Measurements from ENCODE around the gene IL22RA2.

The IL22RA2 gene

DNA sequence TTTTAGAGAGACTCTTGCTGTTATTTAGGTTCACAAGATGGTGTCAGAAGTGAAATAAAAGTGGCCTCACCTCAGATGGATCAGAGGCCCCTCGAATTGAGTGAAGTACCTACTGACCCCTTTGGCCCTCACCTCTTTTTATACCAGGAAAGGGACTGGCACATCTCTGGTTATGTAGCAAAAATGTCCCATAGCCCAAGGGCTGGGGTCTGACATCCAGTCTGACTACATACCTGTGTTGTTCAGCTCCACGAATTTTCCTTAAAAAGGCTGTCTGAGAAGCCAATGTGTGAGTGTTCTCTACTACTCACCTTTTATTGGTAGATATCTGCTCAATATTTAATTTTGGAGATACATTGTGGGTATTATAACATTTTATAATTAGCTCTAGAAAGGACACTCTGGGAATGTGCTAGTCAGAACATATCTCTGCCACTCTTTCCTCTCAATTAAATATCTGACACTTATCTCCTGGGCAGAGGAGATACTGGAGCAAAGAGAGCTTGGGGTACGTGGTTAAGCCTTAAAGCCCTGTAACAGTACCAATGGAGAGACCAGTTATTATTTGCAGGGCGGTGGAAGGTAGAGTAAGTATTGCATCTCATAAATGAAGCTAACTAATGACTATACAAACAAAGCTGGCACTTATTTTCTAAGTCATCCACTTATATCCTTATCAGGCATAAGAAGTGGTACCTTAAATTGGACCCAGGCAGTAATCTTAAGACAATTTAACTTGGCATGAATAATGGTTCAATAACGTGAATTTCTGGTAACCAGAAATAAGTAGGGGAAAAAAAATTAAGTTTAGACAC, 20.0 kb upstream of the IL22RA2 start:
- DNase-seq = no peak

DNA sequence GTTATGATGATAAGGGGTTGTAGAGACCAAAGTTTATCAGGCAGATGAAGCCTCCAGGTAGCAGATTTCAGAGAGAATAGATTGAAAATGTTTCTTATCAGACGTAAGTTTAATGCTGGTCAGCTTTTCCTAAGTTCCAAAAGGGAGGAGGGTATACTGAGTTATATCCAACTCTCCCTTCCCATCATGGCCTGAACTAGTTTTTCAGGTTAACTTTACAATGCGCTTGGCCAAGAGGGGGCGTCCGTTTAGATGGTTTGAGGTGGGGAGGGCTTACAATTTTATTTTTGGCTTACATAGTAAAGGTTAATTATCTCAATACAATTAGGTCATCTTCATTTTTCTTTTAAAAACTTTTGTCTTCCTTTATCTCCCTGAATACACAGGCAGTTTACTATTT, 19.4 kb upstream of the IL22RA2 start:
- DNase-seq = no peak

DNA sequence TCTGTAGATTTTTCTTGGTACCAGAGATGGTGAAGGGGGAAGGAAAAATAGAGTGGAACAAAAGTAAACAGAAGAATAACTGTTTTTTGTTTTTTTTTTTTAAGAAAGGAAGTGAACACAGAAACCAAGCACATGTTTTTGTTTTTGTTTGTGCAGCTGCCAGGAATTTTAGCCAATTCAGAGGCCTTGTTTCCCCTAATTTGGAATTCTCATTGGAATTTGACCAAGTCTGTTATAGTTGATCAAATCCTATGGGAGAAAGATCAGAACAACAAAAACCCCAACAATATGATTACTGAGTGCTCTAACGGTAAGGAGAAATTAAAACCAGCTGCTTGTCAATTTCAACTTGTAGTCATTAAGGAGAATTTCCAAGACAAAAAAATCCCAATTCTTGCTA, 18.2 kb upstream of the IL22RA2 start:
- DNase-seq = no peak

DNA sequence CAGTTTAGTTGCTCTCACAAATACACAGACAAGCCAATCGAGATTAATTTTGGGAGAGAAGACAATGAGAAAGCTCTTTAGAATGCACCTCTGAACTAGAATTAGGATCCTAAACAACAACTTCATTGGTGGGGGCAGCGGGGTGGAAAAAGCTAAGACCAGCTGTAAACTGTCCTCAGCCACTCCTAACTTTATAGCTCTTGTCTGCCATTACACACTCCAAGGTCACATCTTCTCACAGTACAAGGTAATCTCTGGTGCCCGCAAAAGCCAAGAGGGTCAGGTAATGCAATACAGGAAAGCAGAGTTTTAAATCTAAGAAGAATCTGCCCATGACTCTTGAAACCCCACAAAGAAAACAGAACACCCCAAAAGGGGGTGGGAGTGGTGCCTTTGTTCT, 17.8 kb upstream of the IL22RA2 start:
- no peak for DNase-seq

DNA sequence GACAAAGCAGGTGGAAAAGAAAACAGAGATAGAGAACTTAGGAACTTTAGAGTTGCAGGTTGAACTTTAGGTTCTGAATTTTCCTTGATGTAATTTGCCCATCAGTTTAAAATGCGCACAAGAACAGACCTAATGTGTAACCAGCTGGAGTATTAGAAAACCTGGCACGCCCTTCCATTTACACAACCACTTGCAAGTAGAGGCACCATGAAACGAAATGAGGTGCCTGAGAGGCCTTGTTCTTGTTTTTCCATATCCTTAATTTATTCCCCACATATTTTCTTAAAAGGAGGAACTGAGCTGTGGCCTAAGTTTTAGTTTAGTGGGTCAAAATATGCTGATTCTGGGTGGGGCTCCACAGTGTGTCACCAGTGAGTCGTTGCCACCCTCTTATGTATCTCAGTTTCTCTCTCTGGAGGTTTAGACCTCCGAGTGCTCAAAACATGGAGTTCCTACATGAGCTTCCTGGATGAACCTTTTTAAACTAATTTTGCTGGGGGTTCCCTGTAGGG, 17.2 kb upstream of the IL22RA2 start:
- no peak for DNase-seq

DNA sequence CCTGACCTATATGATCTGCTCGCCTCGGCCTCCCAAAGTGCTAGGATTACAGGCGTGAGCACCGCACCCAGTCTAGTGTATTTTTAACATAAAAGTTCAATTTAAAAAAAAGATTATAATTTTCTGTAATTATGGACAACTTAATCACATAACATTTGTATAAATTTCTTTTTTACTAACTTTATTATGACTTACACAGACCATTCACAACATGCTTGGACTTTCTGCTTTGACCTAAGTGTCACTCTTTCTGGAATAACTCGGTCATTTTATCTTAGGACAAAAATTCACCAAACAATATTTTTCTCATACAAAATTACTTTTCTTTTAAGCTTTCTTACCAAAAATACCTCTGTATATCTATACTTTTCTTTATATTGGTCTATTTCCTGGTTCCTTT, 15.4 kb upstream of the IL22RA2 start:
- no peak for DNase-seq

DNA sequence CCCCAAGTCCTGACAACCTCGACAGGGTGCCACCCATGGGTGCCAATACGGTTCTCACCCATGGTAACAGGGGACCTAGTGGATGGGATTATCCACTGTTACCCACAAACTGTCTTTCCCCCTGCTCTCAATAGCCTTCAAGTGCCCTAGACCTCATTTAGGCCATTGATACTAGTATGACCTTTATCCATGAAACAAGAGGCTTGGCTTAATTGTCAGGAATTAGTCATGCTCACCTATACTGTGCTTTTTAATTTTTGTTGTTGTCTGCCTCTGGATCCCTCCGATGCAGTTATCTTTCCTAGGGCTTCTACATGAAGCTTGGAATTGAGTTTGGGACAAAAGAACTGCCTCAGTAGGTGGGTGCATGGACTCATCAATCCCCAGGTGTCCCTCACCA, 11.8 kb upstream of the IL22RA2 start:
- no peak for DNase-seq

DNA sequence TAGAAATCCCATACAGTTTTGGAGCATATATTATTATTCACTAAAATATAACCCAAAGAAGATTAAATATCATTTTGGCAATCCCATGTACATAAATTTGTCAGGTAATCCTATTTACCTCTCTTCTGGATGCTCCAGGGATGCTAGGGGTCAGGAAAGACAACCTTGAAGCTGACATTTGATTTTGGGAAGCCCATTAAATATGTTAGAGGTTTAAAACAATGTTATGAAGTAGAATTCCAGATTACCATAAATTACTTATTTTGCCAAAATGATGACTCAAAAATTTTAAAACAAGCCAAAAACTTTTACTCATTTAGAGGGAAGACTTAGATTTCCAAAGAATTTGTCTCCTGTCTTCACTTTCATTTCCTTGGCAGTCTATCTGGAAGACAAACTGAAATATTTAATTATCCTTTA, 9.2 kb upstream of the IL22RA2 start:
- DNase-seq = no peak

DNA sequence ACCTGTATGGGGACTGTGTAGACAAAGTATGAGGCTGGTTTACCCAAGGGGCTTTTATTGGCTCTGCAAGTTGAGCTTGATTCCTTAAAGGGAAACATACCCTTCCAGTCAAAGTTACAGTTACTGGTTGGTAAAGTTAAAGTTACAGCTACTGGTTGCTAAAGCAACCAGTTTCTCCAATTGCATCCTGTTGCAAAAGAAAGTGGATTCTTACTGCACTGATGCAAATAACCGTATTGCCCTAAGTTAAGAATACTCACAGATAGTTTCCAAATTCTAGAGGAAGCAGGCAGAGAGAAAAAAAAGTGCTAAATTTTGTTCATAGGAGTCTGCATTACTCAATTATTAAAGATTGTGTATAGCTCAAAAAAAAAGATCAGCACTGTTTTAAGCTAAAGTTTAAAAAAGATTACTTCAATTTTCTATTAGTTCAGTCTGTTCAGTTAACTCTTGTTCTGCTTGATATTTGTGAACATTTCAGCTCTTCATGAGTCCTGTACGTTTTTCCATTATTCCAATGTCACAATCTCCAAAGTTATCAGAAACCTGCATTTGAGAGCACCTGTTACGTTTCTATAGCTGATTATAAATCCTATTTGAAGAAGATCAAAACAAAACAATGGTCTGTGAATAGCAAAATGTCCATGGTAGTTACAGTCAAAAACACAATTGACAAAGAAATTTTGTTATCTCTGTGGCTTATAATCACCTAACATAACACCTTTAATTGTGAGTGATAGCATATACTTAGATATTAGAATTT, 8.6 kb upstream of the IL22RA2 start:
- DNase-seq = no peak

DNA sequence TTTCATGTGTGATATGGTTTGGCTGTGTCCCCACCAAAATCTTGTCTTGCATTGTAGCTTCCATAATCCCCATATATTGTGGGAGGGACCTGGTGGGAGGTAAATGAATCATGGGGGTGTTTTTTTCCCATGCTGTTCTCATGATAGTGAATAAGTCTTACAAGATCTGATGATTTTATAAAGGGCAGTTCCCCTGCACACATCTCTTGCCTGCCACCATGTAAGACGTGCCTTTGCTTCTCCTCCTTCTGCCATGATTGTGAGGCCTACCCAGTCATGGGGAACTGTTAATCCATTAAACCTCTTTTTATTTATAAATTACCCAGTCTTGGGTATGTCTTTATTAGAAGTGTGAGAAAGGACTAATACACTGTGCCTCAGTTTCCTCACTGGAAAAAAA, 4.2 kb upstream of the IL22RA2 start:
- DNase-seq = no peak

DNA sequence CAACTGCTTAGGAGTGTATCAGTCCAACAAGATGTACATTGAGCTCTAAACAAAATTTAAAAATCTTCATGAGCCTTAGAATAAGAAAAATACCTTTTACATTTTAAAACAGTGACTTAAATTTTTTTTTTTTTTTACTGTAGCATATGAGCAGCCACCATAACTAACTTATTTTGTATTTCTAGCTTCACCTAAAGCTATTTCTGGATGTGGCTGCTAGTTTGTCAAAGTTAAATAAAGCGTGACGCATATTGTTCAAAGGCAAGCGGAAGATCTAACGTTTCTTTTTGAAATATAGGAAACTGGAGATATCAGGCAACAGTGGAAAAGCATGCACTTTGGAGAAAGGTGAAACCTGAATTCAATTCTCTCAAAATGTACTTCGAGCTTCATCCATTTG, 3.3 kb upstream of the IL22RA2 start:
- DNase-seq = no peak

DNA sequence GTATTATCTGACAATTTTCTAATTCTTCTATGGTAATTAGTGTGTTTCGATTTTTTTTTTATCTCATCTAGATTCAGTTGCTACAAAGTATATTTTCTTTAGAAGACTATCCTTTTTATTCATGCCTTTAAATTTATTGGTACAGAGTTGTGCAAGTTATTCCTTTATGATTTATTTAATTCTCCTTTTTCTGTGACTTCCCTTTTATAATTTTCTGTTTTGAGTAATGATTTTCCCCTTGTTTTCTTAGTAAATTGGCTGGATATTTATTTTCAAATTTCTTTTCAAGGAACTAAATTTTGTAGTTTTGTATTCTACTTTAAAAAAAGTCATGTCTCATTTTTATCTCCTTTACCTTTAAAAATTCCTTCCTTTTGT, 2.4 kb upstream of the IL22RA2 start:
- DNase-seq = no peak

DNA sequence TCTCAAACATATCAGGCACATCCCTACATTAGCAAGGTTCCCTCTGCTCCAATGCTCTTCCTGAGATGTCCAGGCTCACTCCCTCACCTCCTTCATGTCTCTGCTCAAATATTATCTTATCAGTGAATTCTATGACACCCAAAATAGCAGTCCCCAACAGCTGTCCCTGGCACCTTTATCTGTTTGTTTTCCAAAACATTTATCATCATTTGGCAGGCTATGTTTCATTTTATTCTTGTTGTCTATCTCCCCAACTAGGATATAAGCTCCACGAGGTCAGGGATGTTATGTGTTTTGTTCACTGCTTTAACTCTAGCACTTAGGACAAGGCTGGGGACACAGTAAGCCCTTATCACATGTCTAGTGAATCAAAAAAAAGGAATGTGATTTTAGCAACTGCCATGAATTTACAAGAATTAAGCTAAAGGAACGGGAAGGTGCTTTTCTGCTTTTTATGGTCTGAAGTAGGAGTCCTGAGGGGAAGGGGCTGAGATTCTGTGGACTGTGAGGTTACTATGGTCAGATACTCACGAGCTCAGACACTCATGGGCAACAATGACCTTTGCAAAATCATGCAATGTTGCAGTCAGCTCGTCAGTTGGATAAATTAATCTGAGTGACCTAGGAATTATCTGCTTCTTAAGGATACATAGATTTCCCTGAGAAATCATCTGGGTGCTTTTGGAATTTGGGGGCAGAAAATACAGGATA, 1.9 kb upstream of the IL22RA2 start:
- DNase-seq = no peak

DNA sequence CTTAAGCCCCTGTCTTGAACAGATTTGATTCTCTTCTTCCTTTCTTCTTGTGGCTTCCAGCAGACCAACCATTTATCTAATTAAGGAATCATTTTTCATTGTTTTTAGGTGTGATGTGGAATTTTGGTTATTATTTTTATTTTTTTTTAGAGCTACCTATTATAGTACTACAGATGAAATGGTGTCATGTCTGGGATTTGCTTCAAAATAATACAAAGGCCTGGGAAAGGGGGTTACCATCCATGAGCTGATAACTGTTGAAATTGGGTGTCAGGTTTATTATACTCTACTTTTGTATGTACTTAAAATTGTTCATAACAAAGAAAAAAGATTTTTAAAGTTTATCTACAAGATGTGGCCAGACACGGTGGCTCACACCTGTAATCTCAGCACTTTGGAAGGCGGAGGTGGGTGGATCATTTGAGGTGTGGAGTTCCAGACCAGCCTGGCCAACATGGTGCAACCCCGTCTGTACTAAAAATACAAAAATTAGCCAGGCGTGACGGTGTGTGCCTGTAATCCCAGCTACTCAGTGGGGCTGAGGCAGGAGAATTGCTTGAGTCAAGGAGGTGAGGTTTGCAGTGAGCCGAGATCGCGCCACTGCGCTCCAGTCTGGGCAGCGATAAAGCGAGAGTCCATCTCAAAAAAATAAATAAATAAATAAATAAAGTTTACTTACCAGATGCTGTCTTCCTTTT, 561 bp downstream of the IL22RA2 start:
- DNase-seq = no peak

DNA sequence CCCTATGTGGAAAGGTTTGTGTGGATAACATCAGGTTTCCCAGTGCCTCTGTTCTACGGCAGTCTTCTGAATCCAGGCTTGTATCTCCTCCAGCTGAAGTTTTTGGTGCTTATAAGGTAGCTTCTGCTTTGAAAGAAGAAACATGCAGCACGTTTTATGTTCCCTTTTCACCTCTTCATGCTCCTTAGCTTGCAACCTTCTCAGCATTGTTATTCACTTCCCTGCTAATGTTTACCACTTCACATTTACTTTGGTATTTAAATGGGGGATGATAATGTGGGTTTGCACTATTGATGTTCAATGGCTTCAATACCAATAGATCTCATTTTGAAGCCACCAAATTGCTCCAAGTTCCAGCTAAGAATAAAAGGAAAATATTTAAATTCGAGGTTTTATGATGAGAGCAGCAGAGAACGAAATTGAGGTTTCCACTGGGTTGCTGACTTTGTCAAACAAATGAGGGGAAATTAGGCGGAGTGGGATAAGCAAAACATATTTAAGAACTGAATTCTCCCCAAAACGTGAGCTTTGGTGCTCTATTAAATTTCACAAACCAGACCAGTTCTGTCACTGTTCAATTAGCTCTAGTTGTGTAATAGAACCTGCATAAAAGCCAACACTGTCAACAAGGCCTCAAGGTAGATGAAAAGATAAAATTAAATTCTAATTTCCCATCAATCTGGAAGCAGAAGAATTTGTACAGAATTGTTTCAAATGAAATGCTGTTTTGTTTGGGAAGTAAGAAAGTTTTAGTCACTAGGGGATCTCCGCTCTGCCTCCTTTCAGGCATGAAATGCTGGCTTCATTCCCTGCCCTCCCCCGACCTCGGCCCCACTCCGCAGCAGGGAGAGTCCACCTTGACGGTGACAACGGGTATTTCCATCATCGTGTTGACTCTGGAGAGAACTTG, 1.4 kb downstream of the IL22RA2 start:
- no peak for DNase-seq

DNA sequence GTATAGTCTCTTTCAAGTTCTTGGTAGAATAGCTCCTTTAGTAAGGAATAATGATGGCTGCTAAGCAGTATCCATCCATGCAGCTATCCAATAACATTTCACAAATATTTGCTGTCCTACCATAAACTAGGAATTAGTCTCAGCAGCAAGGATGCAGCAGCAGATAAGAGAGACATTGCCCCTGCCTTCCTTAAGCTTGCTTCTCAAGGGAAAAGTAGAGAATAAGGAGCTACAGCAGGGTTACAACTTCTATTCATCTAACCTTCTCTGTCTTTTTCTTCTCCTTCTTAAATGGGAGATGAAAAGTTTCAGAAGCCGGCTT, 2.4 kb downstream of the IL22RA2 start:
- no peak for DNase-seq

DNA sequence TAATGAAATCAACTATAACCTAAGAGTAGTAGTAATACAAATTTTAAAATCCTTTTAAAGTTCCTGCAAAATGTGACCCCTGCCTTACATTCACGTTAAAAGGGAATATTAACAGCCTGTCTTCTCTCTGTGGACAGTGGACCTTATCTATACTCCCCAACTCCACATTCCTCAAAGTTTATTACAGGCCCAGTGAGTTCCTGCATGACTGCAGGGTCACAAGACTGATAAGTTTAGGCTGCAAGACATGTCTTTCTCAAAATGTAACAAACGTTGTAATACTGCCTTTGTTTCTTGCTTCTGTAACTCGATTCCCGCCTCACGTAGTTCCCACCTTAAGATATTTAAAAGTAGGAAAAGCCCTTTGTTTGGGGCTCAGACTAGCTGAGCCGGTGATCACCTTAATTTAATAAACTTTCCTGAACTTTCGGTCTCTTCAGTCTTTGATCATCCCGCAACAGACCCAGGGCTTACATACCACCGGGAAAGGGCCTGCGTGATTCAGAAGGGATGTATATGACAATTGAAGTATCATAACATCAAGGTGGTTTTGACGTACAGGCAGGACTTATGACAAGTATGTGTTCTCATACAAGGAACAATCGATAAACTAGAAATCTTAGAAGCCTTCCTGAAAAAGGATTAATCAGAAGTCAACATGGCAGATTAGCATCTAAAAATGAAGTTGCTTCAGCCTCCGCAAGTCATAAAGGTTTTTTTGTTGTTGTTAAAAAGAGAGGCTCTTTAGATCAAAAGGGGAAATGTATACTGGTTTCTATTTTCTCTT, 3.0 kb downstream of the IL22RA2 start:
- DNase-seq = no peak

DNA sequence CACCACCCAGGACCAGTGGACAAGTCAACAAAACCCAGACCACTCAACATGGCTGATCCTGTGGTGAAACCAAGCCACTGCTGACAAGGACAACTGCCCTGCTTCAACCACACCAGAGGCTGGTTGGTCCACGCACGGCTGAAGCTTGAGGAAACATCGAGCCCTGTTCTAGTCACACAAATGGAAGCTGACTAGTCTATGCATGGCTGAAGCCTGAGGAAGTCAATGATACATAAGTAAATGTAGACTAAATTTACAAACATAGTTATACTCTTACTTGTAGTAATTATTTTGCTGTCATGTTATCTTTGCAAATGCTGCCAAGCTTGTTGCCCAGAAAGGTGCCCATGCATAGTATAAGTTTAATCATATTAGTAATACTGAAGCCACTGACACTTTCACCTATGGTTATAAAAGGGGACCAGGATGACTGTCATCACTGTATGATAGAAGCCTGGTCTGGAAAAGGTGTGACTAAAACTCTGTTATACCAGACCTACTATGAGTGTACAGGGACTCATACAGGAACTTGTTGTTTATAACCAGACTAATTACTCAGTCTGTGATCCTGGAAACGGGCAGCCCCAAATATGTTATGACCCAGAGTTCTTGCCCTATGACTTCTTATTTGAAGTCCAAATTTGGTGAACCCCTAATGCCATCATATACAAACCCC, 5.6 kb downstream of the IL22RA2 start:
- no peak for DNase-seq

DNA sequence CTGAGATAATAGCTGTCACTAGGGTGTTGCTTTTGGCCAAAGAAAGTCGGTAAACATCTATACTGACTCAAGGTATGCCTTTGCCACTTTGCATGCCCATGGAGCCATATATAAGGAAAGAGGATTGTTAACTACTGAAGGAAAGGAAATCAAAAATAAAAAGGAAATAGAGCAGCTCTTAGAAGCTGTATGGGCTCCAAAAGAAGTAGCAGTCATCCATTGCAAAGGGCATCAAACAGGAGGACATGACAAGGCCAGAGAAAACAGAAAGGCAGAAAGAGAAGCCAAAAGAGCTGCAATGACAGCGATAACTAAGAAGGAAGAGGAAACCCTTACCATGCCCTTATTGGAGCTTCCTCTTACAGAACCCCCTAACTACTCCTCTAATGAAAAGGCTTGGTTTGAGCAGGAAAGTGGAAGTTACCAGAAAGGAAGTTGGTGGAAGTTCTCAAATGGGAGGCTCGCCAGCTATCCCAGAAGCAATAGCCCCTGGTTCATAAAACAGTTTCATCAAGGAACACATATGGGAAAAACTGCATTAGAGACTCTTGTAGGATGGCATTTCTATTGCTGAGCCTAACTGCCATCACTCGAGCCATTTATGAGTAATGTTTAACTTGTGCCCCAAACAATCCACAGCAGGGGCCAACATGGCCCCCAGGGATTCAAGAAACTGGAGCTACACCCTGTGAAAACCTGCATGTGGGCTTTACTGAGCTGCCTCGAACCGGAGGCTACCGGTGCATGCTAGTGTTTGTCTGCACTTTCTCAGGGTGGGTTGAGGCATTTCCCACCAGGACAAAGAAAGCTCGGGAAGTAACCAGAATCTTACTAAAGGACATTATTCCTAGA, 7.0 kb downstream of the IL22RA2 start:
- DNase-seq = no peak
